GM12878 (cell line): ENCODE results near the gene PRDM2. TPM values are rescaled to one million over a fixed set of nuclear protein-coding genes. Genes with fewer than 3 reads are reported as not detected.

Experiments
- ATAC-seq: fragments of 200-7000 bp; cut with Tn5 transposase; 3 replicates; pipeline ENCODE4 v1.9.1; 2020; ENCODE audit warnings: mild to moderate bottlenecking, moderate library complexity
- BruUV-seq: library from RNA; stranded (reverse); fragments of 400-500 nt; replicated peaks from 2 replicates; lab custom pipeline; 2021; lab: Mats Ljungman, UMichigan
- CTCF ChIA-PET: fragments of 300-600 bp; sonication (Branson Sonifier 250); formaldehyde crosslinking; extraction: SDS; loops from one replicate; lab custom pipeline; 2021; ENCODE audit warnings: inconsistent platforms; lab: Yijun Ruan, JAX
- POLR2A ChIA-PET: fragments of 350-600 bp; formaldehyde crosslinking; extraction: SDS; loops from one replicate; lab custom pipeline; 2021; ENCODE audit warnings: inconsistent platforms; lab: Charles Lee
- RAD21 ChIA-PET: fragments of 300-600 bp; sonication (Branson Sonifier 250); formaldehyde crosslinking; loops from one replicate; lab custom pipeline; 2023; ENCODE audit warnings: antibody characterized with exemption; ENCODE audit not compliant: unreplicated experiment; lab: Charles Lee
- SMC1A ChIA-PET: fragments of 300-600 bp; sonication (Branson Sonifier 250); formaldehyde crosslinking; loops from one replicate; lab custom pipeline; 2023; ENCODE audit not compliant: unreplicated experiment, uncharacterized antibody; lab: Charles Lee
- DNase-seq: peaks from one replicate; pipeline ENCODE4 v3.0.0-alpha.2; 2011; ENCODE audit warnings: low read depth, low spot score
- FAIRE-seq: peaks from 3 replicates; lab custom pipeline; 2011; peaks lifted over from hg19 to GRCh38; lab: Jason Lieb, UNC
- H2AFZ ChIP-seq: 2 replicates; pipeline ENCODE4 v1.6.0; 2011; ENCODE audit warnings: low read depth, low read length, control low read depth; ENCODE audit not compliant: control insufficient read depth
- H3K27ac ChIP-seq: 2 replicates; pipeline ENCODE4 v1.5.1; 2011; ENCODE audit warnings: control low read depth; ENCODE audit not compliant: control insufficient read depth, insufficient read depth
- H3K27me3 ChIP-seq, 2 experiments: replicated peaks in 1 of 2; 2 replicates each; pipeline versions ENCODE4 v1.6.0 to v1.6.1; 2011; ENCODE audit warnings: low read length in 1 of 2; ENCODE audit not compliant: control insufficient read depth in 2 of 2, insufficient read depth in 2 of 2
- H3K36me3 ChIP-seq, 2 experiments: 2 replicates each; pipeline ENCODE4 v1.5.1; 2011; ENCODE audit warnings: low read length in 1 of 2; ENCODE audit not compliant: control insufficient read depth in 2 of 2, insufficient read depth in 2 of 2
- H3K4me1 ChIP-seq: 2 replicates; pipeline ENCODE4 v1.6.1; 2011; ENCODE audit warnings: mild to moderate bottlenecking, low read length, moderate library complexity, mixed read lengths; ENCODE audit not compliant: control insufficient read depth, insufficient read depth
- H3K4me2 ChIP-seq: 2 replicates; pipeline ENCODE4 v1.6.0; 2011; ENCODE audit warnings: control low read depth; ENCODE audit not compliant: control insufficient read depth, insufficient read depth
- H3K4me3 ChIP-seq: fragments of 200-600 bp; sonication (generic); 2 replicates; pipeline ENCODE4 v1.5.1; 2016
- H3K79me2 ChIP-seq: 2 replicates; pipeline ENCODE4 v1.6.0; 2011; ENCODE audit warnings: low read length; ENCODE audit not compliant: control insufficient read depth, insufficient read depth
- H3K9ac ChIP-seq: 2 replicates; pipeline ENCODE4 v1.8.0; 2011; ENCODE audit warnings: low read length, control low read depth, mixed read lengths; ENCODE audit not compliant: control insufficient read depth, insufficient read depth
- H3K9me3 ChIP-seq: replicated peaks from 3 replicates; pipeline ENCODE4 v1.5.1; 2011; ENCODE audit warnings: mild to moderate bottlenecking, low read length; ENCODE audit not compliant: control insufficient read depth, insufficient read depth
- H4K20me1 ChIP-seq: 2 replicates; pipeline ENCODE4 v1.6.0; 2011; ENCODE audit not compliant: control insufficient read depth, insufficient read depth
- CHD4 ChIP-seq: fragments of 200-600 bp; sonication (generic); IDR thresholded peaks from 2 replicates; pipeline ENCODE4 v1.6.1; 2016; ENCODE audit warnings: mild to moderate bottlenecking
- EZH2 ChIP-seq: IDR thresholded peaks from 2 replicates; pipeline ENCODE4 v1.6.1; 2012; ENCODE audit warnings: low read depth, mild to moderate bottlenecking, control low read depth, inconsistent platforms, low read length, borderline replicate concordance; ENCODE audit not compliant: control insufficient read depth
- GATAD2B ChIP-seq: fragments of 450-650 bp; conservative IDR thresholded peaks from 2 replicates; pipeline ENCODE4 v1.6.1; 2017; ENCODE audit warnings: low read depth, mild to moderate bottlenecking, moderate library complexity
- IKZF1 ChIP-seq: fragments of 450-650 bp; conservative IDR thresholded peaks from 2 replicates; pipeline ENCODE4 v1.6.1; 2017; ENCODE audit warnings: antibody characterized with exemption, mild to moderate bottlenecking
- MEF2A ChIP-seq: IDR thresholded peaks from 2 replicates; pipeline ENCODE4 v1.6.1; 2011; ENCODE audit warnings: low read depth, mild to moderate bottlenecking, low read length, moderate library complexity; ENCODE audit not compliant: insufficient read depth
- MYB ChIP-seq: fragments of 150-350 bp; IDR thresholded peaks from 2 replicates; pipeline ENCODE4 v1.6.1; 2014; ENCODE audit warnings: mild to moderate bottlenecking, low read depth, low read length, borderline replicate concordance
- NFYA ChIP-seq: IDR thresholded peaks from 2 replicates; pipeline ENCODE4 v1.6.1; 2011; ENCODE audit warnings: low read depth, mild to moderate bottlenecking, low read length, improper control_type of control experiment, borderline replicate concordance
- NR2F1 ChIP-seq: fragments of 450-650 bp; conservative IDR thresholded peaks from 2 replicates; pipeline ENCODE4 v1.6.1; 2017; ENCODE audit warnings: mild to moderate bottlenecking
- POU2F2 ChIP-seq: IDR thresholded peaks from 3 replicates; pipeline ENCODE4 v1.6.1; 2011; ENCODE audit warnings: low read depth, mild to moderate bottlenecking, low read length, borderline replicate concordance
- RB1 ChIP-seq: fragments of 450-650 bp; formaldehyde crosslinking; IDR thresholded peaks from 2 replicates; pipeline ENCODE4 v1.6.1; 2017; ENCODE audit warnings: mild to moderate bottlenecking, borderline replicate concordance
- RBBP5 ChIP-seq: fragments of 200-600 bp; sonication (generic); conservative IDR thresholded peaks from 2 replicates; pipeline ENCODE4 v1.6.1; 2016
- RCOR1 ChIP-seq: conservative IDR thresholded peaks from 2 replicates; pipeline ENCODE4 v1.6.1; 2012; ENCODE audit warnings: low read depth, low read length, improper control_type of control experiment
- RFX5 ChIP-seq: IDR thresholded peaks from 2 replicates; pipeline ENCODE4 v1.6.1; 2011; ENCODE audit warnings: low read depth, low read length, improper control_type of control experiment
- SP1 ChIP-seq: IDR thresholded peaks from one replicate; pipeline ENCODE4 v1.6.1; 2011; ENCODE audit warnings: low read depth, low read length
- TAF1 ChIP-seq: IDR thresholded peaks from 2 replicates; pipeline ENCODE4 v1.6.1; 2011; ENCODE audit warnings: mild to moderate bottlenecking, low read depth, low read length, borderline replicate concordance
- ZNF24 ChIP-seq: fragments of 450-650 bp; IDR thresholded peaks from 2 replicates; pipeline ENCODE4 v1.6.1; 2017; ENCODE audit warnings: antibody characterized with exemption, mild to moderate bottlenecking
- ZNF622 ChIP-seq: fragments of 450-650 bp; IDR thresholded peaks from 2 replicates; pipeline ENCODE4 v1.6.1; 2017; ENCODE audit warnings: mild to moderate bottlenecking, inconsistent platforms
- WGBS: methylation state at CpG from one replicate; pipeline ENCODE4 v1.1.6; 2016; ENCODE audit warnings: low lambda C conversion rate; ENCODE audit not compliant: insufficient replicate concordance, insufficient coverage; ENCODE audit errors: missing lambda C conversion rate; 5-methylcytosine and 5-hydroxymethylcytosine counted together
- in situ Hi-C: fragments of 300-500 bp; cut with MboI; formaldehyde crosslinking; loops from 9 replicates; pipeline ENCODE4 v1.14.3; 2018; ENCODE audit warnings: mixed read lengths
- intact Hi-C: fragments of 100-400 bp; cut with micrococcal nuclease; formaldehyde crosslinking; loops from one replicate; pipeline ENCODE4 v1.14.2; 2022; ENCODE audit not compliant: unreplicated experiment
- polyA plus RNA-seq, 11 experiments: library from polyadenylated mRNA; depleted of rRNA in 4 of 11; unstranded in 6 of 11; stranded (reverse) in 5 of 11; fragments of >200 nt; fragmentation: Nextera tagmentation in 4 of 11; fragmentation: Illumina TruSeq in 1 of 11; extraction: Ambion mirVana in 4 of 11; extraction: Trizol in 1 of 11; gene quantifications; 1 replicate in 1 of 11; 2 replicates in 10 of 11; pipeline versions ENCODE4 v1.2.1 to v1.2.3, GENCODE V29; 2011 to 2016; ENCODE audit warnings: inconsistent platforms in 2 of 11, missing spikeins in 2 of 11, low read depth in 1 of 11
- total RNA-seq, 4 experiments: library from RNA; depleted of rRNA in 3 of 4; stranded (reverse); fragments of >200 nt in 3 of 4; fragmentation: Illumina TruSeq in 1 of 4; extraction: Trizol in 1 of 4; gene quantifications; 2 replicates each; pipeline versions ENCODE4 v1.2.1 to v1.2.3, GENCODE V29; 2013 to 2021
- TF ChIP-seq, protein P1 (sequence below): fragments of 450-650 bp; IDR thresholded peaks from 2 replicates; pipeline ENCODE4 v1.6.1; 2017; ENCODE audit warnings: borderline replicate concordance
- TF ChIP-seq, protein P2 (sequence below): IDR thresholded peaks from 2 replicates; pipeline ENCODE4 v1.6.1; 2011; ENCODE audit warnings: low read depth, mild to moderate bottlenecking, low read length, moderate library complexity, borderline replicate concordance; ENCODE audit errors: extremely low read depth

Gene PRDM2
- total and polyA plus RNA-seq, 10 of the 15 experiments (the other 5 are each of a cell fraction or from before 2014, with no cell fraction given) = 8.4 to 45.1 (median 23.5) TPM

DNA sequence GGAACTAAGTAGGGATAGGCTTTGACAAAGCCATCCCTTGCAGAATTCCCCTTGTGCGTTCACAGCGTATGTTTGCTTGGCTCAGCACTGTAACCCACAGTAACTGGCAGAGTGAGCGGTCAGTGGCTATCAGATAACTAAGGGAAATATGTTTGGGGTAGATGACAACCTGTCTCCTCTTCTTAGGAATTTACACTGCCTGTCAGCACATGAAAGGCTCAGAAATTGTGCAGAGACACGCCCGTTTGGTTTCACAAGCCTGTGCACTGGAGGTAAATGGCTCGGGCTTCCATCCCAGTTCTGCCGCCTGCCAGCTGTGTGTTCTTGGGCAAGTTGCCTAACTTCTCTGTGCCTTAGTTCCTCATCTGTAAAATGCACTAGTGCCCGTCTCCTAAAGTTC is 101.2 kb downstream of the PRDM2 start:
- BruUV-seq = no TSS peak
- ATAC-seq = no peak
- intact Hi-C loops (no loop called here), in situ Hi-C loops (loop anchor here (10.0 kb wide), 1 partner anchor 136 kb away; no protein-coding TSS in a partner anchor)
- Histone ChIP-seq H4K20me1 (no peaks in the 10 kb centered on the region), H2AFZ (no peak overlapping the region), H3K4me3 (no peak overlapping the region), H3K79me2 (no peaks in the 10 kb centered on the region), H3K4me1 (no peaks in the 10 kb centered on the region; the same call in 1 of the 2 replicates), H3K36me3 (no peaks in the 10 kb centered on the region), H3K9ac (no peak overlapping the region), H3K27ac (no peak overlapping the region), H3K4me2 (no peak overlapping the region), H3K9me3 (no peaks in the 10 kb centered on the region), H3K27me3 (no peaks in the 10 kb centered on the region)
- ChIA-PET RAD21 (no interaction called here), POLR2A (no interaction called here), CTCF (no interaction called here), SMC1A (interaction anchor here (1.0 to 1.4 kb wide), 2 partner anchors 93 to 135 kb away, joined by 3 read pairs; no protein-coding TSS in a partner anchor)
- FAIRE-seq = no peak
- WGBS = 66% methylated on average over 8 of the region's 8 CpGs
- TF ChIP-seq RBBP5 (no peak), NFYA (no peak), POU2F2 (no peak), GATAD2B (no peak), EZH2 (no peak), ZNF24 (no peak), MYB (no peak), ZNF622 (no peak), SP1 (no peak), RCOR1 (no peak), MEF2A (no peak), IKZF1 (no peak), RB1 (no peak), RFX5 (no peak), NR2F1 (no peak), TAF1 (no peak), CHD4 (no peak)
- TF ChIP-seq, protein P1, sequence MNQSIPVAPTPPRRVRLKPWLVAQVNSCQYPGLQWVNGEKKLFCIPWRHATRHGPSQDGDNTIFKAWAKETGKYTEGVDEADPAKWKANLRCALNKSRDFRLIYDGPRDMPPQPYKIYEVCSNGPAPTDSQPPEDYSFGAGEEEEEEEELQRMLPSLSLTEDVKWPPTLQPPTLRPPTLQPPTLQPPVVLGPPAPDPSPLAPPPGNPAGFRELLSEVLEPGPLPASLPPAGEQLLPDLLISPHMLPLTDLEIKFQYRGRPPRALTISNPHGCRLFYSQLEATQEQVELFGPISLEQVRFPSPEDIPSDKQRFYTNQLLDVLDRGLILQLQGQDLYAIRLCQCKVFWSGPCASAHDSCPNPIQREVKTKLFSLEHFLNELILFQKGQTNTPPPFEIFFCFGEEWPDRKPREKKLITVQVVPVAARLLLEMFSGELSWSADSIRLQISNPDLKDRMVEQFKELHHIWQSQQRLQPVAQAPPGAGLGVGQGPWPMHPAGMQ = no peak
- TF ChIP-seq, protein P2, sequence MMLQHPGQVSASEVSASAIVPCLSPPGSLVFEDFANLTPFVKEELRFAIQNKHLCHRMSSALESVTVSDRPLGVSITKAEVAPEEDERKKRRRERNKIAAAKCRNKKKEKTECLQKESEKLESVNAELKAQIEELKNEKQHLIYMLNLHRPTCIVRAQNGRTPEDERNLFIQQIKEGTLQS = no peak
- no peak for DNase-seq
